Measurements from ENCODE around the gene GNGT2.

DNA sequence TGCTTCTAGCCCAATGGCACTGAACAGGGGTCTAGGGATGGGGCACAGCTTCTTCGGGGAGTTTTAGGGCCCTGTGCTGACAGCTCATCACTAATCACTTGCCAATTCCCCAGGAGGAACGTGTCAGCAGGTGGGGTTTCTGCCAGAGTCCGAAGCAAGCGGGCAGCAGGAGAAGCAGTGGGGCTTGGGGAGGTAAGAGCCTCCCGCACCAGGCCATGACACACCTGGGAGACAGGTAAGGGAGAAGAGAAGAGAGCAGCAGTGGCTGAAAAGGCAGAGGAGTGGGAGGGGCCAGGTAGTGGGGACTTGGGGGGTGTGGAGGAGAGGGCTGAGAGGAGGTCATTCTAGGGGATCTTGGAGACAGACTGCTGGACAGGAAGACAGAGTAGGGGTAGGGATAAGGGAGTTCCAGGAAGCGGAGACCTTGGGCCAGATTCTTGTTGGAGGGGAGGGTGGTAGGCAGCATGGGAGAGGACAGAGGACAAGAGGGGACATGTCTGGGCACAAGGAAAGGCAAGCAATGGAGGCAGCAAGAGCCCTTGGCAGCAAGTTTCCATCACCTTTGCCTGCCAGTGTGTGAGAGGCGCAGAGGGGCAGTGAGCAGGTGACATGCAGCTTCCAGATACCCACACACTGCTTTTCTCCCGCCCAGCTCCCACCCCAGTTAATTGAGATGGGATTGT lies 15.3 kb upstream of the GNGT2 start:
- no peak for TF ChIP-seq EZH2 (IDR thresholded peaks at IDR 0.05; ENCODE audit: low read length, unreplicated experiment)
- TF ChIP-seq, protein P1, sequence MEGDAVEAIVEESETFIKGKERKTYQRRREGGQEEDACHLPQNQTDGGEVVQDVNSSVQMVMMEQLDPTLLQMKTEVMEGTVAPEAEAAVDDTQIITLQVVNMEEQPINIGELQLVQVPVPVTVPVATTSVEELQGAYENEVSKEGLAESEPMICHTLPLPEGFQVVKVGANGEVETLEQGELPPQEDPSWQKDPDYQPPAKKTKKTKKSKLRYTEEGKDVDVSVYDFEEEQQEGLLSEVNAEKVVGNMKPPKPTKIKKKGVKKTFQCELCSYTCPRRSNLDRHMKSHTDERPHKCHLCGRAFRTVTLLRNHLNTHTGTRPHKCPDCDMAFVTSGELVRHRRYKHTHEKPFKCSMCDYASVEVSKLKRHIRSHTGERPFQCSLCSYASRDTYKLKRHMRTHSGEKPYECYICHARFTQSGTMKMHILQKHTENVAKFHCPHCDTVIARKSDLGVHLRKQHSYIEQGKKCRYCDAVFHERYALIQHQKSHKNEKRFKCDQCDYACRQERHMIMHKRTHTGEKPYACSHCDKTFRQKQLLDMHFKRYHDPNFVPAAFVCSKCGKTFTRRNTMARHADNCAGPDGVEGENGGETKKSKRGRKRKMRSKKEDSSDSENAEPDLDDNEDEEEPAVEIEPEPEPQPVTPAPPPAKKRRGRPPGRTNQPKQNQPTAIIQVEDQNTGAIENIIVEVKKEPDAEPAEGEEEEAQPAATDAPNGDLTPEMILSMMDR (conservative IDR thresholded peaks at IDR 0.05; ENCODE audit: low read depth, low read length), result no peak

All from PC-3 (cell line).